Activated T-helper 1 cell treated with anti-CD3 and anti-CD28 coated beads, Interleukin-12 subunit alpha, Interleukin-12 subunit beta, Interleukin-2, Interleukin-4 antibody, amounts not matched to agents 30 ng/mL and 10 ng/mL and 1 ng/mL, durations not matched to agents 14 hours and 24 hours and 36 hours (primary cell): ENCODE data around the gene RIPOR2. TPM values are rescaled to one million over a fixed set of nuclear protein-coding genes. Genes with fewer than 3 reads are reported as not detected.

Experiments
- DNase-seq: peaks from one replicate; pipeline ENCODE4 v3.0.0; 2021; ENCODE audit warnings: low spot score
- H3K27ac Mint-ChIP-seq: one replicate; pipeline ENCODE4 v1.8.0; 2021; ENCODE audit warnings: mild to moderate bottlenecking, mixed read lengths
- H3K27me3 Mint-ChIP-seq: one replicate; pipeline ENCODE4 v1.8.0; 2022; ENCODE audit warnings: mild to moderate bottlenecking, moderate library complexity, mixed read lengths; ENCODE audit not compliant: insufficient read depth
- H3K36me3 Mint-ChIP-seq: one replicate; pipeline ENCODE4 v1.8.0; 2021; ENCODE audit warnings: low read depth, mixed read lengths
- H3K4me1 Mint-ChIP-seq: one replicate; pipeline ENCODE4 v1.8.0; 2021; ENCODE audit warnings: low read depth, mixed read lengths
- H3K4me3 Mint-ChIP-seq: one replicate; pipeline ENCODE4 v1.8.0; 2021; ENCODE audit warnings: mild to moderate bottlenecking, moderate library complexity, mixed read lengths
- H3K9me3 Mint-ChIP-seq: one replicate; pipeline ENCODE4 v1.8.0; 2021; ENCODE audit warnings: mixed read lengths
- intact Hi-C: fragments of 100-400 bp; cut with micrococcal nuclease; formaldehyde crosslinking; loops from one replicate; pipeline ENCODE4 v1.15.1; 2024
- total RNA-seq: library from RNA; stranded (reverse); gene quantifications from 2 replicates; pipeline ENCODE4 v1.2.3, GENCODE V29; 2022

The RIPOR2 gene, protein sequence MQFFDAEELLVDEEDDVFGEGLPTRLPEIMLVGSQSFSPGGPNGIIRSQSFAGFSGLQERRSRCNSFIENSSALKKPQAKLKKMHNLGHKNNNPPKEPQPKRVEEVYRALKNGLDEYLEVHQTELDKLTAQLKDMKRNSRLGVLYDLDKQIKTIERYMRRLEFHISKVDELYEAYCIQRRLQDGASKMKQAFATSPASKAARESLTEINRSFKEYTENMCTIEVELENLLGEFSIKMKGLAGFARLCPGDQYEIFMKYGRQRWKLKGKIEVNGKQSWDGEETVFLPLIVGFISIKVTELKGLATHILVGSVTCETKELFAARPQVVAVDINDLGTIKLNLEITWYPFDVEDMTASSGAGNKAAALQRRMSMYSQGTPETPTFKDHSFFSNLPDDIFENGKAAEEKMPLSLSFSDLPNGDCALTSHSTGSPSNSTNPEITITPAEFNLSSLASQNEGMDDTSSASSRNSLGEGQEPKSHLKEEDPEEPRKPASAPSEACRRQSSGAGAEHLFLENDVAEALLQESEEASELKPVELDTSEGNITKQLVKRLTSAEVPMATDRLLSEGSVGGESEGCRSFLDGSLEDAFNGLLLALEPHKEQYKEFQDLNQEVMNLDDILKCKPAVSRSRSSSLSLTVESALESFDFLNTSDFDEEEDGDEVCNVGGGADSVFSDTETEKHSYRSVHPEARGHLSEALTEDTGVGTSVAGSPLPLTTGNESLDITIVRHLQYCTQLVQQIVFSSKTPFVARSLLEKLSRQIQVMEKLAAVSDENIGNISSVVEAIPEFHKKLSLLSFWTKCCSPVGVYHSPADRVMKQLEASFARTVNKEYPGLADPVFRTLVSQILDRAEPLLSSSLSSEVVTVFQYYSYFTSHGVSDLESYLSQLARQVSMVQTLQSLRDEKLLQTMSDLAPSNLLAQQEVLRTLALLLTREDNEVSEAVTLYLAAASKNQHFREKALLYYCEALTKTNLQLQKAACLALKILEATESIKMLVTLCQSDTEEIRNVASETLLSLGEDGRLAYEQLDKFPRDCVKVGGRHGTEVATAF
- 30.8 and 31.1 TPM in 2 replicates for total RNA-seq

DNA sequence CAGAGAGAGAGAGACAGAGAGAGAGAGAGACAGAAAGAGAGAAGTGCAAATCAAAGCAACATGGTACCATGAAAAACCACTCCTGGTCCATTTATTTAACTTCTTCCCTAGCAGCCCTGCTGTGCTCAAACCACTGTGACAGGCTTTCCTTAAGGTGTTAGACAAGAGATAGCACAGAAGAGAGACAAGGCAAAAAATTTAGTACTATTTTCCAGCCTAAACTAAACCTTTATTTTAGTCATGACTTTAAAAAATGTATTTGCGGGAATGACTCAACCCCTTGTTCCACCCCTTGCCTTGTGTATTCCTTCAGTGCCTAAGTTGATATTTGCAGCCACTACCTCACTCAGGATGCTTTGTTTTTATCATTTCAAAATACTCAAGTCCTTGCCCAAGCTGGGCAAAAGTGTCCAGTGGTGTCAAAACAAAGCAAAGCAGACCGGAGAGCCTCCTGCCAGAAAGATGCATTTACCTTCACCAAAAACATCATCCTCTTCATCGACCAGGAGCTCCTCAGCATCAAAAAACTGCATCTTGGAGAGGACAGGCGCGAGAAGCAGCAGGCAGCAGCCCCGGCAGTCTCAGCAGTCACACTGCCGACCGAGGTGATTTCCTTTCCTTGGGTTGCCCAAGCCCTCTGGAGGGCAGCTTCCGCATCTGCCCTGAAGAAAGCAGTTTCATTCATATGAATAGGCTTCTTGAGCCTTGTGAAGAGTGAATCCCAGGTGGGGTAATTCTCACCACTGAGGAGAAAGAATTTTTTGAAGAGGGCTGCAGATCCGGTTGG lies at the start of gene RIPOR2:
TSS of gene RIPOR2 (minus strand) at position 595 of the 787 bp plus-strand sequence. CDS start at position 533, 62 bp downstream.
- DNase-seq, result peak; percentile 72
- H3K9me3 Mint-ChIP-seq, result no peaks in the 10 kb centered on the region
- H3K36me3 Mint-ChIP-seq, result peaks cover 4% of the 10 kb centered on the region
- intact Hi-C loops, result loop anchor here (1.0 to 10.0 kb wide), 10 partner anchors 7 to 1029 kb away; partner anchors contain the start of gene TRIM38
- peaks cover 94% of the 10 kb centered on the region for H3K4me1 Mint-ChIP-seq
- peak within 1 kb of the TSS; percentile 97 for H3K4me3 Mint-ChIP-seq
- H3K27me3 Mint-ChIP-seq, result no peaks in the 10 kb centered on the region
- H3K27ac Mint-ChIP-seq, result peak within 1 kb of the TSS; percentile 96

- intact Hi-C loops, result no loop called here
- no peak overlapping the region for H3K4me3 Mint-ChIP-seq
- H3K9me3 Mint-ChIP-seq, result peaks cover 22% of the 10 kb centered on the region
Measured at GRCh38 chr6:24985323-24985722, 49.6 kb upstream of the RIPOR2 start.

DNA sequence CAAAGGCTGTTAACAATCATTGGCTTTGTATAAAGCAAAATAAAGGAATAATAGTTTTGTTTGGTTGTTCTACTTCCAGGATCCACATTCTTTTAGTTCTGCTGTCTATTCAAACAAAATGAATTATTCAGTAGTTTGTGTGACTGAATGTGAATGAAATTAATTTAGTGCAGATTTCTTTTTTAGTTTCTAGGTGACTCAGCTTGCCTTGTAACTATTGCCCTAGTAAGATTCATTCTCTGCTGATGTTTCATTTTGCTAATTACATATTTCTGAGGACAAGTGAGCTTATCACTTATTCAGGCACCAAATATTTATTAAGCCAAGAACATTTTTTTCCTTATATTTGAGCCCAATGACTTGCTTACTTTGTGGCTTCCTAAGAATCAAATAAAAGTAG lies 46.5 kb upstream of the RIPOR2 start:
- H3K36me3 Mint-ChIP-seq, result peaks cover 11% of the 10 kb centered on the region
- DNase-seq, result no peak

More at GRCh38 chr6:24985323-24985722, 49.6 kb upstream of the RIPOR2 start:
- Mint-ChIP-seq H3K27ac (no peak overlapping the region), H3K36me3 (peaks cover 18% of the 10 kb centered on the region), H3K27me3 (no peaks in the 10 kb centered on the region), H3K4me1 (peaks cover 48% of the 10 kb centered on the region)
- no peak for DNase-seq

DNA sequence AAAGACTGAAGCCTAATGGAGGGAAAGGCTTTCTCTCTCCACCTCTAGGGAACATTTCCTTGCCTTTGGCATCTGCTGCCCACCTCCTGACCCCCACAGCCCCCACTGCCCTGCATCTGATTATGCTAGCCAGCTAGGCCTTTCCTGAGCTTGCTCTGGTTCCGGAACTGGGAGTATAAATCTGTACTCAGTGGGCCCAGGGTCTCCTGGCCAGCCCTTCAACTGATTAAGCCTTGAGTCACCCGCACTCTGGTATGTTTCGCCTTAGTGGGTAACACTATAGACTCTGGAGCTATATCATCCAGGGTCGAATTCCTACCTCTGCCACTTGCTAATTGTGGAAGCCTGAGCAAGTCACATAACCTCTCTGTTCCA lies 45.6 kb upstream of the RIPOR2 start:
- no peaks in the 10 kb centered on the region for H3K27me3 Mint-ChIP-seq
- H3K9me3 Mint-ChIP-seq, result peaks cover 8% of the 10 kb centered on the region
- no peak for DNase-seq
- H3K4me1 Mint-ChIP-seq, result peaks cover 52% of the 10 kb centered on the region
- H3K27ac Mint-ChIP-seq, result no peak overlapping the region
- peaks cover 4% of the 10 kb centered on the region for H3K36me3 Mint-ChIP-seq
- intact Hi-C loops, result no loop called here
- H3K4me3 Mint-ChIP-seq, result no peak overlapping the region

More for the DNA sequence above, 46.5 kb upstream of the RIPOR2 start:
- Mint-ChIP-seq H3K27ac (no peak overlapping the region), H3K4me1 (peaks cover 57% of the 10 kb centered on the region), H3K9me3 (peaks cover 16% of the 10 kb centered on the region), H3K27me3 (no peaks in the 10 kb centered on the region), H3K4me3 (no peak overlapping the region)
- intact Hi-C loops, result no loop called here

- Mint-ChIP-seq H3K27me3 (no peaks in the 10 kb centered on the region), H3K27ac (no peak overlapping the region), H3K4me1 (peaks cover 48% of the 10 kb centered on the region), H3K9me3 (peaks cover 6% of the 10 kb centered on the region), H3K36me3 (peaks cover 2% of the 10 kb centered on the region), H3K4me3 (no peak overlapping the region)
- intact Hi-C loops, result no loop called here
- DNase-seq, result no peak
Measured at GRCh38 chr6:24980507-24981385, 45.0 kb upstream of the RIPOR2 start.

DNA sequence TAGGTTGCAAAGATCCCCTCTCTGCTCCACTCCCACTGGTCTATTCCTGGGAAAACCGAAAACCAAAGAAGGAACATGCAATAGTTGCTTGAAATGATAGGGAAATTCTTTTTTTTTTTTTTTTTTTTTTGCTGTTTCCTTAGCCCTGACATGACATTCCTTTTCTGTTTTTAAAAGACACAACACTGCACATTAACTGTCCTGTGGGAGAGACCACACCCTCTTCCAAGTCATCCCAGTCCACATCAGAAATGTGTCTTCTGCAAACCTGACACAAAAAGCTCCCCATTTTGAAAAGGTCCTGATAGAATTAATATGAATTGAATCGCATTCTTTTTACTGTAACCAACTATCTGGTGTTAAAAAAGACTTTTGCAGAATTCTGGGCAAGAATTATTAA lies 43.4 kb upstream of the RIPOR2 start:
- intact Hi-C loops, result no loop called here
- Mint-ChIP-seq H3K4me1 (peaks cover 50% of the 10 kb centered on the region), H3K4me3 (no peak overlapping the region), H3K27ac (no peak overlapping the region), H3K9me3 (peaks cover 6% of the 10 kb centered on the region), H3K27me3 (no peaks in the 10 kb centered on the region), H3K36me3 (peaks cover 2% of the 10 kb centered on the region)
- DNase-seq, result no peak

DNA sequence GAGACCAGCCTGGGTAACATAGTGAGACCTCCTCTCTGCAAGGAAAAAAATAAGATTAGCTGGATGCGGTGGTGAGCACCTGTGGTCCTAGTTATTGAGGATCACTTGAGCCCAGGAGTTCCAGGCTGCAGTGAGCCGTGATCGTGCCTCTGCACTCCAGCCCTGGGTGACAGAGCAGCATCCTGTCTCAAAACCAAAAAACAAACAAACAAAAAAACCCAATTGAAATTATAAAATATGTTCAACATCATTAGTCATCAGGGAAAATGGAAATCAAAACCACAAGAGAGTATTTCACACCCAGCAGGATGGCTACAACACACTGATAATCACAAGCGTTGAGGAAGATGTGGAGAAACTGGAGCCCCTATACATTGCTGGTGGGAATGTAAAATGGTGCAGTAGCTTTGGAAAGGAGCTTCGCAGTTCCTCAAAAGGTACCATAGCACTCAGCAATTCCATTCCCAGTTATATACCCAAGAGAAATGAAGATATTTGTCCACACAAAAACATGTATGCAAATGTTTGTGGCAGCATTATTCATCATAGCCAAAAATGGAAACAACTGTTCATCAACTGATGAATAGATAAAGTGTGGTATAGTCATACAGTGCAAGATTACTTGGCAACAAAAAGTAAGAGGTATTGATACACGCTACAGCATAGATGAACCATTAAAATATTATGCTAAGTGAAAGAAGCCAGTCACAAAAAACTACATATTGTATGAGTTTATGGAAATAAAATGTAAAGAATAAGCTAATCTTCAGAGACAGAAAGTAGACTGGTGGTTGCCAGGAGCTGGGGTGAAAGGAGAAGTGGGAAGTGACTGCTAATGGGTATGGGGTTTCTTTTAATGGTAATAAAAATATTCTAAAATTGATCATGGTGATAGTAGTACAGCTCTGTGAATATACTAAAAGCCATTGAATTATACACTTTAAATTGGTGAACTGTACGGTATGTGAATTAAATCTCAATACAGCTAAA lies 38.7 kb upstream of the RIPOR2 start:
- Mint-ChIP-seq H3K4me1 (peaks cover 52% of the 10 kb centered on the region), H3K9me3 (peaks cover 6% of the 10 kb centered on the region), H3K27me3 (no peaks in the 10 kb centered on the region), H3K4me3 (peak overlapping the region; percentile 34), H3K36me3 (peaks cover 13% of the 10 kb centered on the region), H3K27ac (peak overlapping the region; percentile 86)
- no peak for DNase-seq
- intact Hi-C loops, result loop anchor here (1.0 to 2.0 kb wide), 10 partner anchors 18 to 164 kb away; no protein-coding TSS in a partner anchor

- Mint-ChIP-seq H3K9me3 (no peaks in the 10 kb centered on the region), H3K4me3 (no peak overlapping the region), H3K27me3 (no peaks in the 10 kb centered on the region), H3K36me3 (peaks cover 11% of the 10 kb centered on the region), H3K27ac (peak overlapping the region; percentile 86), H3K4me1 (peaks cover 55% of the 10 kb centered on the region)
- DNase-seq, result no peak
- intact Hi-C loops, result no loop called here
Measured at GRCh38 chr6:24972311-24972958, 36.7 kb upstream of the RIPOR2 start.

GRCh38 chr6:24971067-24971466 lies 35.3 kb upstream of the RIPOR2 start:
- peaks cover 14% of the 10 kb centered on the region for H3K36me3 Mint-ChIP-seq
- H3K27me3 Mint-ChIP-seq, result no peaks in the 10 kb centered on the region
- H3K9me3 Mint-ChIP-seq, result no peaks in the 10 kb centered on the region
- no peak overlapping the region for H3K27ac Mint-ChIP-seq
- DNase-seq, result no peak
- H3K4me3 Mint-ChIP-seq, result no peak overlapping the region
- H3K4me1 Mint-ChIP-seq, result peaks cover 61% of the 10 kb centered on the region
- intact Hi-C loops, result no loop called here

DNA sequence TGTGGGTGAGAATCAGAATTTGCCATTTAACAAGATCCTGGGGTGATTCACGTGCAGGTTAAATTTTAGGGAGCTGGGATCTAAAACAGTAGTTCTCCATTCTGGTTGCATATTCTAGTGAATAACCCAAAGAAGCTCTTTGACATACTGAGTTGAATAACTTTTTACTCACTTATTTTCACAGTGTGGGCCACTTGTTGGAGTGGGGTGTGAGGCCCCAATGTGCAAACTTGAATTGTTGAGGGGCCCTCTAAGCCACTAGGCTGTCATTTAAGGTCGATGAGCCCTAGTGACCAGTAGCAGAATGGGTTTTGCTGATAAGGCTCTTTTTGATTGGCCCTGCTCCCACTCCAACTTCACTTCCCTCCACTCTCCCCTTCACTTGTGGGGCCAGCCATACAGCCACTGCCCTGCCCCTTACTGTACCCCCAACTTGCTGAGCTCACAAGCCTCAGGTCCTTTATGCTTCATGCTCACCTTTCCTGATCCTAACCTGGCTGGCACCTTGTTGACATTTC lies 33.6 kb upstream of the RIPOR2 start:
- Mint-ChIP-seq H3K9me3 (no peaks in the 10 kb centered on the region), H3K4me3 (no peak overlapping the region), H3K4me1 (peaks cover 50% of the 10 kb centered on the region), H3K36me3 (peaks cover 14% of the 10 kb centered on the region), H3K27ac (no peak overlapping the region), H3K27me3 (no peaks in the 10 kb centered on the region)
- DNase-seq, result no peak
- intact Hi-C loops, result no loop called here
